GM23248 (cell line): ENCODE data around the gene TOP2A. TPM values are rescaled to one million over a fixed set of nuclear protein-coding genes. Genes with fewer than 3 reads are reported as not detected.
"Not testable (repeated sequence)": the region's sequence is repeated elsewhere in the genome, so short reads cannot be mapped to it uniquely, and the experiment has no call there.

ENCODE experiments used
- DNase-seq: peaks from one replicate; pipeline ENCODE4 v3.0.0-alpha.2; 2015
- H2AFZ ChIP-seq: fragments of 200-600 bp; sonication (generic); 2 replicates; pipeline ENCODE4 v1.6.1; 2016; ENCODE audit warnings: antibody characterized with exemption
- H3F3A ChIP-seq: fragments of 200-600 bp; sonication (generic); 2 replicates; pipeline ENCODE4 v1.6.1; 2016; ENCODE audit warnings: mild to moderate bottlenecking, antibody characterized with exemption, mixed run types; ENCODE audit not compliant: insufficient read depth
- H3K27ac ChIP-seq: fragments of 200-600 bp; sonication (generic); 2 replicates; pipeline ENCODE4 v1.5.1; 2016; ENCODE audit warnings: mild to moderate bottlenecking
- H3K27me3 ChIP-seq: fragments of 200-600 bp; sonication (generic); replicated peaks from 2 replicates; pipeline ENCODE4 v1.6.1; 2016; ENCODE audit warnings: mild to moderate bottlenecking; ENCODE audit not compliant: insufficient read depth
- H3K36me3 ChIP-seq: fragments of 200-600 bp; sonication (generic); 2 replicates; pipeline ENCODE4 v1.6.1; 2016; ENCODE audit warnings: low read depth, mild to moderate bottlenecking
- H3K4me1 ChIP-seq: fragments of 200-600 bp; sonication (generic); 2 replicates; pipeline ENCODE4 v1.6.1; 2016; ENCODE audit warnings: mild to moderate bottlenecking; ENCODE audit not compliant: insufficient read depth
- H3K4me2 ChIP-seq: fragments of 200-600 bp; sonication (generic); one replicate; pipeline ENCODE4 v1.6.1; 2016; ENCODE audit warnings: mild to moderate bottlenecking; ENCODE audit not compliant: unreplicated experiment
- H3K4me3 ChIP-seq: fragments of 200-600 bp; sonication (generic); 2 replicates; pipeline ENCODE4 v1.5.1; 2016; ENCODE audit warnings: mild to moderate bottlenecking
- H3K79me2 ChIP-seq: fragments of 200-600 bp; sonication (generic); 2 replicates; pipeline ENCODE4 v1.6.1; 2016; ENCODE audit warnings: mild to moderate bottlenecking; ENCODE audit not compliant: insufficient read depth
- H3K9ac ChIP-seq: fragments of 200-600 bp; sonication (generic); 2 replicates; pipeline ENCODE4 v1.6.1; 2016; ENCODE audit warnings: mild to moderate bottlenecking
- H3K9me2 ChIP-seq: fragments of 200-600 bp; sonication (generic); 2 replicates; pipeline ENCODE4 v1.6.1; 2016; ENCODE audit warnings: mixed run types, mild to moderate bottlenecking, moderate library complexity; ENCODE audit not compliant: insufficient read depth
- H3K9me3 ChIP-seq: fragments of 200-600 bp; sonication (generic); one replicate; pipeline ENCODE4 v1.6.1; 2017; ENCODE audit warnings: low read depth
- H4K20me1 ChIP-seq: fragments of 200-600 bp; sonication (generic); 2 replicates; pipeline ENCODE4 v1.6.0; 2016; ENCODE audit not compliant: insufficient read depth
- EZH2 ChIP-seq: fragments of 200-600 bp; sonication (generic); IDR thresholded peaks from 2 replicates; pipeline ENCODE4 v1.6.1; 2018; ENCODE audit warnings: antibody characterized with exemption, mild to moderate bottlenecking; ENCODE audit not compliant: insufficient read depth, poor library complexity, severe bottlenecking
- EZH2phosphoT487 ChIP-seq: fragments of 200-600 bp; sonication (generic); IDR thresholded peaks from 2 replicates; pipeline ENCODE4 v1.6.1; 2018; ENCODE audit warnings: antibody characterized with exemption, moderate library complexity, mild to moderate bottlenecking, low read depth; ENCODE audit not compliant: insufficient read depth
- WGBS, 2 experiments: methylation state at CpG; one replicate each; pipeline ENCODE4 v1.1.6; 2015 to 2017; ENCODE audit warnings: low lambda C conversion rate in 2 of 2, low coverage in 1 of 2; ENCODE audit errors: missing lambda C conversion rate in 2 of 2; 5-methylcytosine and 5-hydroxymethylcytosine counted together
- in situ Hi-C: fragments of 300-500 bp; cut with MboI; formaldehyde crosslinking; loops from 2 replicates; pipeline ENCODE4 v1.15.0; 2020
- polyA plus RNA-seq: library from polyadenylated mRNA; unstranded; fragments of >200 nt; fragmentation: Nextera tagmentation; extraction: Ambion mirVana; gene quantifications from 2 replicates; pipeline ENCODE4 v1.2.1, GENCODE V29; 2016
- total RNA-seq: library from RNA; depleted of rRNA; stranded (reverse); fragments of >200 nt; shearing (Covaris generic); gene quantifications from 2 replicates; pipeline ENCODE4 v1.2.3, GENCODE V29; 2014

TOP2A gene
- total and polyA plus RNA-seq, 2 experiments from 2014 or later = 47.0 to 71.4 TPM

- Histone ChIP-seq H3K79me2 (peaks cover 7% of the 10 kb centered on the region; the same call in 1 of the 2 replicates), H2AFZ (peak overlapping the region; percentile 44; the same call in 1 of the 2 replicates), H3K4me2 (no peak overlapping the region), H3K27me3 (no peaks in the 10 kb centered on the region), H3K36me3 (no peaks in the 10 kb centered on the region), H3K4me1 (no peaks in the 10 kb centered on the region), H3K27ac (no peak overlapping the region), H3F3A (peaks cover 24% of the 10 kb centered on the region), H3K9me3 (no peaks in the 10 kb centered on the region), H3K9me2 (no peaks in the 10 kb centered on the region), H3K4me3 (no peak overlapping the region), H4K20me1 (no peaks in the 10 kb centered on the region), H3K9ac (no peak overlapping the region)
- TF ChIP-seq EZH2 (no peak), EZH2phosphoT487 (no peak)
- 96 to 98% methylated on average over 3 of the region's 3 CpGs for WGBS, 2 experiments
- no peak for DNase-seq
- in situ Hi-C loops = no loop called here
These were observed 13.7 kb downstream of the TOP2A start for GRCh38 chr17:40404003-40404402.

GRCh38 chr17:40402668-40403067 is 15.0 kb downstream of the TOP2A start:
- in situ Hi-C loops = no loop called here
- 100% methylated on average over 1 of the region's 1 CpG for whole genome bisulfite sequencing, 2 experiments
- Histone ChIP-seq H2AFZ (peak overlapping the region; percentile 24), H3K27me3 (no peaks in the 10 kb centered on the region), H3K36me3 (no peaks in the 10 kb centered on the region), H3K4me3 (no peak overlapping the region), H3K27ac (no peak overlapping the region), H4K20me1 (no peaks in the 10 kb centered on the region), H3K9me2 (no peaks in the 10 kb centered on the region), H3F3A (peaks cover 24% of the 10 kb centered on the region), H3K9ac (no peak overlapping the region), H3K79me2 (no peaks in the 10 kb centered on the region), H3K4me2 (no peak overlapping the region), H3K9me3 (no peaks in the 10 kb centered on the region), H3K4me1 (no peaks in the 10 kb centered on the region)
- DNase-seq = no peak
- TF ChIP-seq EZH2 (no peak), EZH2phosphoT487 (no peak)

DNA sequence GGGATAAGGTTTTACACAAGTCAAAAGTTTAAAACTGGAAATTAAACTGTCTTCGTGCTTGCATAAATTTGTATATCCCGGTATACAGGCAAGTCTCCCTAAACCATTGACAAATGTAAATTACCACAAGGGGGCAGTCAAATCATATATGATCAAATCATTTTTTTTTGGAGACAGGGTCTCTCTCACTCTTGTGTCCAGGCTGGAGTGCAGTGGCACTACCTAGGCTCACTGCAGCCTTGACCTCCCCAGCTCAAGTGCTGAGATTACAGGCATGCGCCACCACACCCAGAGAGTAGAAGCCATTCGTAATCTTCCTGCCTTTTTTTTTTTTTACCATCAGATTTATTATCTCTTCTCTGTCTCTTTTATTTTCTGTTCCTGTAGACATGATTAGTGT is 18.5 kb downstream of the TOP2A start:
- no peaks in the 10 kb centered on the region for H3K9me2 ChIP-seq
- H3K4me1 ChIP-seq = no peaks in the 10 kb centered on the region
- no peaks in the 10 kb centered on the region for H3K9me3 ChIP-seq
- peaks cover 25% of the 10 kb centered on the region for H3F3A ChIP-seq
- H4K20me1 ChIP-seq = no peaks in the 10 kb centered on the region
- DNase-seq = peak; percentile 76
- 53 to 63% methylated on average over 4 of the region's 4 CpGs for WGBS, 2 experiments
- peak overlapping the region; percentile 46 for H2AFZ ChIP-seq
- H3K27me3 ChIP-seq = no peaks in the 10 kb centered on the region
- peak overlapping the region; percentile 11; the same call in 1 of the 2 replicates for H3K9ac ChIP-seq
- TF ChIP-seq EZH2 (no peak), EZH2phosphoT487 (no peak)
- H3K36me3 ChIP-seq = peaks cover 5% of the 10 kb centered on the region; the same call in 1 of the 2 replicates
- no peaks in the 10 kb centered on the region for H3K79me2 ChIP-seq
- in situ Hi-C loops = no loop called here
- H3K4me2 ChIP-seq = peak overlapping the region; percentile 2
- H3K27ac ChIP-seq = no peak overlapping the region
- H3K4me3 ChIP-seq = no peak overlapping the region

DNA sequence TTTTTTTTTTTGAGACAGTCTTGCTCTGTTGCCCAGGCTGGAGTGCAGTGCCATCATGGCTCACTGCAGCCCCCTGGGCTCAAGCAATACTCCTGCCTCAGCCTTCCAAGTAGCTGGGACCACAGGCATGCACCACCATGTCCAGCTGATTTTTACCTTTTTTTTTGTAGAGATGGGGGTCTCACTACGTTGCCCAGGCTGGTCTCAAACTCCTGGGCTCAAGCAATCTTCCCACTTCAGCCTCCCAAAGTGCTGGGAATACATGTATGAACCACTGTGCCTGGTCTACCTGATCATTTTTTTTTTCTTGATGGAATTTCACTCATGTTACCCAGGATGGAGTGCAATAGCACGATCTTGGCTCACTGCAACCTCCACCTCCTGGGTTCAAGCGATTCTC is 31.1 kb downstream of the TOP2A start:
- H3K9me2 ChIP-seq, H3K9me3 ChIP-seq, H3K4me1 ChIP-seq, DNase-seq, H3K27ac ChIP-seq, H3K9ac ChIP-seq, H3K4me3 ChIP-seq, H3K4me2 ChIP-seq, H4K20me1 ChIP-seq, H2AFZ ChIP-seq, H3K27me3 ChIP-seq, H3K79me2 ChIP-seq, in situ Hi-C loops: not testable (repeated sequence)
- Histone ChIP-seq H3F3A (peaks cover 29% of the 10 kb centered on the region; the same call in 1 of the 2 replicates), H3K36me3 (peaks cover 16% of the 10 kb centered on the region; the same call in 1 of the 2 replicates)
- WGBS, 2 experiments = 100% methylated on average over 3 of the region's 3 CpGs

GRCh38 chr17:40382251-40382650 is 35.4 kb downstream of the TOP2A start:
- H3K4me1 ChIP-seq = no peaks in the 10 kb centered on the region
- no peaks in the 10 kb centered on the region for H3K36me3 ChIP-seq
- no peaks in the 10 kb centered on the region for H4K20me1 ChIP-seq
- H2AFZ ChIP-seq = no peak overlapping the region
- no peak for DNase-seq
- no peaks in the 10 kb centered on the region for H3K9me2 ChIP-seq
- H3K4me3 ChIP-seq = no peak overlapping the region
- no peak overlapping the region for H3K27ac ChIP-seq
- WGBS, 2 experiments = 85 to 93% methylated on average over 4 of the region's 4 CpGs
- H3F3A ChIP-seq = peaks cover 9% of the 10 kb centered on the region; the same call in 1 of the 2 replicates
- H3K27me3 ChIP-seq = no peaks in the 10 kb centered on the region
- in situ Hi-C loops = no loop called here
- no peaks in the 10 kb centered on the region for H3K79me2 ChIP-seq
- H3K4me2 ChIP-seq = no peak overlapping the region
- no peaks in the 10 kb centered on the region for H3K9me3 ChIP-seq
- TF ChIP-seq EZH2 = no peak
- no peak overlapping the region for H3K9ac ChIP-seq
